HepG2 (cell line): ENCODE data around the gene GCM1. TPM values are rescaled to one million over a fixed set of nuclear protein-coding genes. Genes with fewer than 3 reads are reported as not detected.

Source experiments
- ARHGAP35 ChIP-seq: sonication (generic); formaldehyde crosslinking; IDR thresholded peaks from 2 replicates; pipeline ENCODE4 v1.9.0; 2022; ENCODE audit warnings: mild to moderate bottlenecking, inconsistent platforms, moderate library complexity, missing genetic modification reagents, borderline replicate concordance
- ARID3A ChIP-seq: IDR thresholded peaks from 2 replicates; pipeline ENCODE4 v1.6.1; 2012; ENCODE audit warnings: low read depth, low read length, improper control_type of control experiment
- ARNT ChIP-seq: fragments of 450-650 bp; IDR thresholded peaks from 2 replicates; pipeline ENCODE4 v1.6.1; 2017
- ATF1 ChIP-seq: IDR thresholded peaks from 2 replicates; pipeline ENCODE4 v1.6.1; 2016; ENCODE audit warnings: mild to moderate bottlenecking, control low read depth
- BHLHE40 ChIP-seq: IDR thresholded peaks from 2 replicates; pipeline ENCODE4 v1.6.1; 2011; ENCODE audit warnings: low read length, improper control_type of control experiment
- DBP ChIP-seq: sonication (generic); formaldehyde crosslinking; IDR thresholded peaks from 2 replicates; pipeline ENCODE4 v1.4.0; 2020; ENCODE audit warnings: missing genetic modification reagents; ENCODE audit errors: not compliant biosample characterization
- DNMT3B ChIP-seq: conservative IDR thresholded peaks from 2 replicates; pipeline ENCODE4 v1.6.1; 2016; ENCODE audit warnings: missing biosample characterization, control low read depth
- FOXK1 ChIP-seq: sonication (generic); formaldehyde crosslinking; IDR thresholded peaks from 2 replicates; pipeline ENCODE4 v1.4.0; 2020; ENCODE audit warnings: low read depth, missing genetic modification reagents, borderline replicate concordance
- GATAD1 ChIP-seq: IDR thresholded peaks from 2 replicates; pipeline ENCODE4 v1.6.1; 2016; ENCODE audit warnings: missing genetic modification reagents, missing compliant biosample characterization
- HMG20A ChIP-seq: IDR thresholded peaks from 2 replicates; pipeline ENCODE4 v1.6.1; 2016; ENCODE audit warnings: borderline replicate concordance
- HNRNPUL1 ChIP-seq: fragments of 200-400 bp; formaldehyde crosslinking; IDR thresholded peaks from 2 replicates; pipeline ENCODE4 v1.6.1; 2017; ENCODE audit warnings: low read depth, mild to moderate bottlenecking, low read length, moderate library complexity
- ISL2 ChIP-seq: sonication (generic); formaldehyde crosslinking; IDR thresholded peaks from 2 replicates; pipeline ENCODE4 v1.5.0; 2020; ENCODE audit warnings: missing genetic modification reagents
- ISX ChIP-seq: sonication (generic); formaldehyde crosslinking; conservative IDR thresholded peaks from 2 replicates; pipeline ENCODE4 v1.5.0; 2020; ENCODE audit warnings: missing genetic modification reagents
- NCOR1 ChIP-seq: fragments of 200-600 bp; sonication (generic); IDR thresholded peaks from 2 replicates; pipeline ENCODE4 v1.7.0; 2017; ENCODE audit warnings: antibody characterized with exemption, low read length, borderline replicate concordance
- REPIN1 ChIP-seq: sonication (generic); formaldehyde crosslinking; IDR thresholded peaks from 2 replicates; pipeline ENCODE4 v1.8.0; 2022; ENCODE audit warnings: missing genetic modification reagents, low read depth, mild to moderate bottlenecking, borderline replicate concordance
- SALL1 ChIP-seq: sonication (generic); formaldehyde crosslinking; IDR thresholded peaks from 2 replicates; pipeline ENCODE4 v1.8.0; 2022; ENCODE audit warnings: mild to moderate bottlenecking, missing genetic modification reagents
- SNAI1 ChIP-seq: sonication (generic); formaldehyde crosslinking; IDR thresholded peaks from 2 replicates; pipeline ENCODE4 v1.5.0; 2020; ENCODE audit warnings: mild to moderate bottlenecking, missing genetic modification reagents, borderline replicate concordance
- SP5 ChIP-seq: IDR thresholded peaks from 2 replicates; pipeline ENCODE4 v1.6.1; 2016; ENCODE audit warnings: low read depth, borderline replicate concordance
- TCF7L2 ChIP-seq: IDR thresholded peaks from 2 replicates; pipeline ENCODE4 v1.6.1; 2011; ENCODE audit warnings: mild to moderate bottlenecking, low read depth, low read length, moderate library complexity
- THYN1 ChIP-seq: sonication (generic); formaldehyde crosslinking; IDR thresholded peaks from 2 replicates; pipeline ENCODE4 v1.8.1; 2023; ENCODE audit warnings: low read depth, mild to moderate bottlenecking, moderate library complexity, missing genetic modification reagents, borderline replicate concordance
- ZKSCAN8 ChIP-seq: IDR thresholded peaks from 2 replicates; pipeline ENCODE4 v1.6.1; 2016; ENCODE audit warnings: borderline replicate concordance, missing genetic modification reagents, missing compliant biosample characterization
- ZNF20 ChIP-seq: sonication (generic); formaldehyde crosslinking; IDR thresholded peaks from 2 replicates; pipeline ENCODE4 v1.4.0; 2020; ENCODE audit warnings: mild to moderate bottlenecking, moderate library complexity, missing genetic modification reagents
- ZNF3 ChIP-seq: IDR thresholded peaks from 2 replicates; pipeline ENCODE4 v1.7.0; 2017; ENCODE audit warnings: inconsistent platforms
- ZNF350 ChIP-seq: sonication (generic); formaldehyde crosslinking; IDR thresholded peaks from 2 replicates; pipeline ENCODE4 v1.4.0; 2020; ENCODE audit warnings: mild to moderate bottlenecking, low read depth, missing genetic modification reagents, borderline replicate concordance
- ZNF382 ChIP-seq: sonication (generic); formaldehyde crosslinking; IDR thresholded peaks from 2 replicates; pipeline ENCODE4 v1.5.0; 2020; ENCODE audit warnings: missing genetic modification reagents, mild to moderate bottlenecking, borderline replicate concordance
- ZNF431 ChIP-seq: sonication (generic); formaldehyde crosslinking; IDR thresholded peaks from 2 replicates; pipeline ENCODE4 v1.9.0; 2022; ENCODE audit warnings: missing genetic modification reagents, low read depth, mild to moderate bottlenecking, borderline replicate concordance
- ZNF501 ChIP-seq: sonication (generic); formaldehyde crosslinking; IDR thresholded peaks from 2 replicates; pipeline ENCODE4 v1.5.1; 2020; ENCODE audit warnings: mild to moderate bottlenecking, moderate library complexity, missing genetic modification reagents
- ZNF629 ChIP-seq: sonication (generic); formaldehyde crosslinking; conservative IDR thresholded peaks from 2 replicates; pipeline ENCODE4 v1.5.0; 2020; ENCODE audit warnings: missing genetic modification reagents
- ZNF850 ChIP-seq: sonication (generic); formaldehyde crosslinking; conservative IDR thresholded peaks from 2 replicates; pipeline ENCODE4 v1.9.0; 2021; ENCODE audit warnings: mild to moderate bottlenecking, missing genetic modification reagents
- ZNF879 ChIP-seq: sonication (generic); formaldehyde crosslinking; IDR thresholded peaks from 2 replicates; pipeline ENCODE4 v1.8.1; 2023; ENCODE audit warnings: missing genetic modification reagents
- ZSCAN25 ChIP-seq: sonication (generic); formaldehyde crosslinking; IDR thresholded peaks from 2 replicates; pipeline ENCODE4 v1.8.0; 2022; ENCODE audit warnings: mild to moderate bottlenecking, missing genetic modification reagents
- polyA plus RNA-seq, 8 experiments: library from polyadenylated mRNA; depleted of rRNA in 3 of 8; stranded (reverse) in 7 of 8; unstranded in 1 of 8; fragments of >200 nt; fragmentation: Illumina TruSeq in 4 of 8; extraction: Trizol in 4 of 8; gene quantifications; 2 replicates each; pipeline versions ENCODE4 v1.2.1 to v1.2.3, GENCODE V29; 2011 to 2016; ENCODE audit warnings: low read depth in 4 of 8, missing spikeins in 1 of 8, mixed read lengths in 1 of 8; ENCODE audit not compliant: insufficient read depth in 1 of 8
- total RNA-seq, 5 experiments: library from RNA; depleted of rRNA; stranded (reverse); fragments of >200 nt; fragmentation: Illumina TruSeq; extraction: Trizol; gene quantifications; 2 replicates each; pipeline ENCODE4 v1.2.3, GENCODE V29; 2016; ENCODE audit warnings: low read depth in 1 of 5
- TF ChIP-seq, protein P1 (sequence below): sonication (generic); formaldehyde crosslinking; IDR thresholded peaks from 2 replicates; pipeline ENCODE4 v1.5.0; 2020; ENCODE audit warnings: missing genetic modification reagents

Gene GCM1
- total and polyA plus RNA-seq, 2 of the 13 experiments (the other 11 are each of a cell fraction or from before 2014, with no cell fraction given), result 0.04 to 0.13 TPM

- no peak for TF ChIP-seq ZNF501
- TF ChIP-seq ZSCAN25 (CRISPR knock-in tag), result no peak
- TF ChIP-seq ZNF3 (CRISPR knock-in tag), result no peak
- TF ChIP-seq ZNF431 (CRISPR knock-in tag), result no peak
- no peak for TF ChIP-seq ISX (CRISPR knock-in tag)
- TF ChIP-seq REPIN1 (CRISPR knock-in tag), result no peak
- no peak for TF ChIP-seq FOXK1
- TF ChIP-seq ZKSCAN8, result no peak
- no peak for TF ChIP-seq THYN1
- TF ChIP-seq TCF7L2, result no peak
- no peak for TF ChIP-seq NCOR1
- no peak for TF ChIP-seq ATF1 (CRISPR knock-in tag)
- TF ChIP-seq HNRNPUL1, result no peak
- no peak for TF ChIP-seq DNMT3B (CRISPR knock-in tag)
- no peak for TF ChIP-seq ISL2 (CRISPR knock-in tag)
- TF ChIP-seq ZNF629 (CRISPR knock-in tag), result no peak
- TF ChIP-seq SP5 (CRISPR knock-in tag), result no peak; the same call in 1 of the 2 replicates
- peak; percentile 38; the same call in 1 of the 2 replicates for TF ChIP-seq HMG20A
- no peak for TF ChIP-seq GATAD1 (CRISPR knock-in tag)
- TF ChIP-seq SNAI1 (CRISPR knock-in tag), result no peak
- TF ChIP-seq ZNF850 (CRISPR knock-in tag), result no peak
- no peak for TF ChIP-seq ARNT
- TF ChIP-seq ARID3A, result peak; percentile 72
- no peak for TF ChIP-seq SALL1 (CRISPR knock-in tag)
- TF ChIP-seq ARHGAP35, result no peak
- TF ChIP-seq ZNF20 (CRISPR knock-in tag), result no peak
- TF ChIP-seq ZNF879 (CRISPR knock-in tag), result no peak
- TF ChIP-seq, protein P1, sequence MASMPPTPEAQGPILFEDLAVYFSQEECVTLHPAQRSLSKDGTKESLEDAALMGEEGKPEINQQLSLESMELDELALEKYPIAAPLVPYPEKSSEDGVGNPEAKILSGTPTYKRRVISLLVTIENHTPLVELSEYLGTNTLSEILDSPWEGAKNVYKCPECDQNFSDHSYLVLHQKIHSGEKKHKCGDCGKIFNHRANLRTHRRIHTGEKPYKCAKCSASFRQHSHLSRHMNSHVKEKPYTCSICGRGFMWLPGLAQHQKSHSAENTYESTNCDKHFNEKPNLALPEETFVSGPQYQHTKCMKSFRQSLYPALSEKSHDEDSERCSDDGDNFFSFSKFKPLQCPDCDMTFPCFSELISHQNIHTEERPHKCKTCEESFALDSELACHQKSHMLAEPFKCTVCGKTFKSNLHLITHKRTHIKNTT (CRISPR knock-in tag), result no peak
- no peak for TF ChIP-seq BHLHE40
- TF ChIP-seq ZNF382 (CRISPR knock-in tag), result no peak
- no peak for TF ChIP-seq DBP
- no peak for TF ChIP-seq ZNF350 (CRISPR knock-in tag)
These were observed 36.2 kb downstream of the GCM1 start (continued) for GRCh38 chr6:53112404-53112803.
